NCI-H1048 (cell line): ENCODE data around the gene PCP2.

Experiments used
- DNase-seq: peaks from one replicate; lab custom pipeline; 2025; lab: John Stamatoyannopoulos, UW

PCP2 gene

GRCh38 chr19:7596211-7596937 lies 37.1 kb downstream of the PCP2 start:
- no peak for DNase-seq

GRCh38 chr19:7595466-7596133 lies 37.9 kb downstream of the PCP2 start, which contains the start of gene CAMSAP3:
Gene CAMSAP3 (plus strand): TSS chr19:7595863. CDS start chr19:7596003, 140 bp downstream.
- DNase-seq: no peak

- no peak for DNase-seq
Observed at GRCh38 chr19:7590256-7590655, 43.3 kb downstream of the PCP2 start.

- DNase-seq: no peak
Observed at GRCh38 chr19:7589822-7590221, 43.7 kb downstream of the PCP2 start.

GRCh38 chr19:7582446-7582845 lies 51.1 kb downstream of the PCP2 start:
- no peak for DNase-seq
